ENCODE measurements around the gene SIMC1.
"Not testable (repeated sequence)": the region's sequence is repeated elsewhere in the genome, so short reads cannot be mapped to it uniquely, and the experiment has no call there.

DNA sequence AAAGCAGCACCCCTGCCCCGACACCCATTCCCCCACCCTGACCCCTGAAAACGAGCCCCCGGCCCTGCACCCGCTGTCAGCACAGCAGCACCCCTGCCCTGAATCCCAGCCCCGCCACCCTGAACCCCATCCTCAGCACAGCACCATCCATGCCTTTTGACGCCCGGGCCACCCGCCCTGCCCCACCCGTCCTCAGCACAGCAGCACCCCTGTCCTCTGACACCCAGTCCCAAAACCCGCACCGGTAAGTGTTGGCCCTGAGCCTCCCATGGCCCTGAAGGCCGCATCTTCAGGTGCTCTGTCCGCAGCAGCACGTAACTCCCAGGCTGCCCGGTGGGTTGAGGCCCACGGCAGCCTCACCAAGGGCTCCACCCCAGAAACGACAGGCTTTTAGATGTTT lies 44.6 kb upstream of the SIMC1 start:
- not testable (repeated sequence) for TF ChIP-seq POLR2AphosphoS5 (IDR thresholded peaks at IDR 0.05; ENCODE audit: low read depth, low read length); POLR2A (IDR thresholded peaks at IDR 0.05; ENCODE audit: low read depth, low read length); TAF1 (IDR thresholded peaks at IDR 0.05; ENCODE audit: borderline replicate concordance, low read depth, low read length)
